HCT116 (cell line): Measurements from ENCODE around the gene TBC1D26. TPM values are rescaled to one million over a fixed set of nuclear protein-coding genes. Genes with fewer than 3 reads are reported as not detected.

ENCODE experiments used
- ATAC-seq: fragments of 200-7000 bp; cut with Tn5 transposase; 2 replicates; pipeline ENCODE4 v1.9.1; 2020; ENCODE audit warnings: mild to moderate bottlenecking, moderate library complexity
- BruUV-seq: library from RNA; stranded (reverse); fragments of 400-500 nt; replicated peaks from 2 replicates; lab custom pipeline; 2021; lab: Mats Ljungman, UMichigan
- CTCF ChIA-PET: fragments of 300-600 bp; sonication (Branson Sonifier 250); formaldehyde crosslinking; loops from one replicate; lab custom pipeline; 2021; ENCODE audit warnings: antibody characterized with exemption; lab: Charles Lee
- POLR2A ChIA-PET: fragments of 300-600, 350-600 bp; sonication (Branson Sonifier 250); formaldehyde crosslinking; loops from one replicate; lab custom pipeline; 2021; ENCODE audit warnings: antibody characterized with exemption; lab: Charles Lee
- RAD21 ChIA-PET, 2 experiments: fragments of 300-600 bp; sonication (Branson Sonifier 250); formaldehyde crosslinking; loops; one replicate each; lab custom pipeline; 2023; ENCODE audit warnings: low total read pairs in 2 of 2; ENCODE audit not compliant: uncharacterized antibody in 2 of 2, unreplicated experiment in 2 of 2, low non-redundant PET in 1 of 2; lab: Charles Lee
- DNase-seq: peaks from one replicate; pipeline ENCODE4 v3.0.0-alpha.2; 2010; ENCODE audit warnings: low read depth, low spot score
- H2AFZ ChIP-seq: fragments of 200-600 bp; shearing (Covaris generic), sonication (generic); 2 replicates; pipeline ENCODE4 v1.6.1; 2017; ENCODE audit warnings: low read depth, mixed run types, mixed read lengths, antibody characterized with exemption, low read length; ENCODE audit not compliant: poor library complexity, severe bottlenecking
- H3K27ac ChIP-seq: 2 replicates; pipeline ENCODE4 v1.5.1; 2012; ENCODE audit warnings: low read depth, low read length
- H3K27me3 ChIP-seq: fragments of 200-600 bp; sonication (generic); 2 replicates; pipeline ENCODE4 v1.6.1; 2016; ENCODE audit warnings: mixed run types, low read length, mixed read lengths; ENCODE audit not compliant: insufficient read depth
- H3K36me3 ChIP-seq, 2 experiments: fragments of 200-500 bp in 1 of 2; fragments of 200-600 bp in 1 of 2; sonication (Bioruptor generic) in 1 of 2; sonication (generic) in 1 of 2; 2 replicates each; pipeline versions ENCODE4 v1.5.1 to v1.6.1; 2014 to 2016; ENCODE audit warnings: low read length in 2 of 2, inconsistent platforms in 1 of 2, mixed read lengths in 1 of 2, mixed run types in 1 of 2; ENCODE audit not compliant: insufficient read depth in 2 of 2, control insufficient read depth in 1 of 2
- H3K4me1 ChIP-seq, 2 experiments: fragments of 200-600 bp in 1 of 2; sonication (generic) in 1 of 2; 2 replicates each; pipeline versions ENCODE4 v1.5.1 to v1.6.1; 2012 to 2017; ENCODE audit warnings: low read length in 2 of 2, inconsistent platforms in 1 of 2, mild to moderate bottlenecking in 1 of 2, mixed read lengths in 1 of 2, mixed run types in 1 of 2, moderate library complexity in 1 of 2; ENCODE audit not compliant: insufficient read depth in 2 of 2, control insufficient read depth in 1 of 2
- H3K4me2 ChIP-seq: fragments of 200-600 bp; sonication (generic); 2 replicates; pipeline ENCODE4 v1.6.1; 2017; ENCODE audit warnings: mixed run types, low read length, mixed read lengths
- H3K4me3 ChIP-seq, 2 experiments: fragments of 200-600 bp in 1 of 2; sonication (generic) in 1 of 2; replicated peaks in 1 of 2; 2 replicates each; pipeline ENCODE4 v1.5.1; 2011 to 2016; ENCODE audit warnings: low read length in 2 of 2, control low read depth in 1 of 2, low read depth in 1 of 2, mild to moderate bottlenecking in 1 of 2, mixed read lengths in 1 of 2, mixed run types in 1 of 2
- H3K79me2 ChIP-seq: fragments of 200-600 bp; sonication (generic); 2 replicates; pipeline ENCODE4 v1.6.1; 2017; ENCODE audit warnings: mild to moderate bottlenecking, mixed run types, low read length, moderate library complexity, mixed read lengths; ENCODE audit not compliant: insufficient read depth
- H3K9ac ChIP-seq: fragments of 200-600 bp; sonication (generic); 2 replicates; pipeline ENCODE4 v1.6.1; 2016; ENCODE audit warnings: low read length, mixed read lengths
- H3K9me2 ChIP-seq: fragments of 200-600 bp; sonication (generic), shearing (Covaris generic); 2 replicates; pipeline ENCODE4 v1.6.1; 2017; ENCODE audit warnings: mixed run types, mild to moderate bottlenecking, moderate library complexity; ENCODE audit not compliant: insufficient read depth
- H3K9me3 ChIP-seq, 2 experiments: fragments of 200-500 bp in 1 of 2; fragments of 200-600 bp in 1 of 2; sonication (Bioruptor generic) in 1 of 2; sonication (generic) in 1 of 2; 2 replicates each; pipeline ENCODE4 v1.6.1; 2014 to 2017; ENCODE audit warnings: low read length in 2 of 2, mixed read lengths in 2 of 2, inconsistent platforms in 1 of 2, low read depth in 1 of 2, mild to moderate bottlenecking in 1 of 2, mixed run types in 1 of 2, moderate library complexity in 1 of 2; ENCODE audit not compliant: control insufficient read depth in 1 of 2, insufficient read depth in 1 of 2
- H4K20me1 ChIP-seq: fragments of 200-600 bp; sonication (generic), shearing (Covaris generic); 2 replicates; pipeline ENCODE4 v1.6.1; 2017; ENCODE audit warnings: mixed run types, mild to moderate bottlenecking, moderate library complexity; ENCODE audit not compliant: insufficient read depth
- ATF3 ChIP-seq: IDR thresholded peaks from 2 replicates; pipeline ENCODE4 v1.6.1; 2012
- CBX3 ChIP-seq: IDR thresholded peaks from 2 replicates; pipeline ENCODE4 v1.6.1; 2012; ENCODE audit warnings: low read depth
- CEBPB ChIP-seq: IDR thresholded peaks from 2 replicates; pipeline ENCODE4 v1.6.1; 2012; ENCODE audit warnings: low read depth
- CTCF ChIP-seq, 3 experiments: fragments of 200-600 bp in 1 of 3; sonication (generic) in 1 of 3; IDR thresholded peaks in 2 of 3; conservative IDR thresholded peaks in 1 of 3; 2 replicates each; pipeline ENCODE4 v1.5.1; 2012 to 2017; ENCODE audit warnings: low read depth in 2 of 3, low read length in 2 of 3, antibody characterized with exemption in 1 of 3, borderline replicate concordance in 1 of 3, control low read depth in 1 of 3, mild to moderate bottlenecking in 1 of 3, mixed read lengths in 1 of 3, mixed run types in 1 of 3, moderate library complexity in 1 of 3; ENCODE audit not compliant: insufficient read depth in 1 of 3
- EGR1 ChIP-seq: IDR thresholded peaks from 2 replicates; pipeline ENCODE4 v1.6.1; 2012; ENCODE audit warnings: low read depth
- ELF1 ChIP-seq: IDR thresholded peaks from 2 replicates; pipeline ENCODE4 v1.6.1; 2012; ENCODE audit warnings: low read depth, borderline replicate concordance
- EZH2 ChIP-seq: fragments of 200-600 bp; sonication (generic); IDR thresholded peaks from 2 replicates; pipeline ENCODE4 v1.6.1; 2017; ENCODE audit warnings: antibody characterized with exemption, mixed run types
- JUND ChIP-seq: IDR thresholded peaks from 2 replicates; pipeline ENCODE4 v1.6.1; 2012
- MAX ChIP-seq: IDR thresholded peaks from 2 replicates; pipeline ENCODE4 v1.6.1; 2012
- POLR2A ChIP-seq: IDR thresholded peaks from 2 replicates; pipeline ENCODE4 v1.7.0; 2011; ENCODE audit warnings: borderline replicate concordance; ENCODE audit not compliant: insufficient read depth, insufficient read length; ENCODE audit errors: extremely low read depth
- POLR2AphosphoS5 ChIP-seq: IDR thresholded peaks from 2 replicates; pipeline ENCODE4 v1.6.1; 2011; ENCODE audit warnings: mild to moderate bottlenecking, low read depth, low read length, moderate library complexity
- REST ChIP-seq: IDR thresholded peaks from 2 replicates; pipeline ENCODE4 v1.6.1; 2012; ENCODE audit warnings: low read depth
- SIN3A ChIP-seq: IDR thresholded peaks from 2 replicates; pipeline ENCODE4 v1.6.1; 2012; ENCODE audit warnings: low read depth
- SP1 ChIP-seq: IDR thresholded peaks from 2 replicates; pipeline ENCODE4 v1.6.1; 2012; ENCODE audit warnings: low read depth
- SRF ChIP-seq: IDR thresholded peaks from 2 replicates; pipeline ENCODE4 v1.6.1; 2012; ENCODE audit warnings: low read depth
- YY1 ChIP-seq: IDR thresholded peaks from 2 replicates; pipeline ENCODE4 v1.6.1; 2011; ENCODE audit warnings: low read length, low read depth, moderate library complexity, mild to moderate bottlenecking; ENCODE audit not compliant: insufficient replicate concordance; ENCODE audit errors: extremely low read depth
- ZBTB33 ChIP-seq: IDR thresholded peaks from 2 replicates; pipeline ENCODE4 v1.6.1; 2011; ENCODE audit warnings: mild to moderate bottlenecking, low read length, moderate library complexity; ENCODE audit not compliant: insufficient replicate concordance; ENCODE audit errors: extremely low read depth
- ZFX ChIP-seq: fragments of 450-650 bp; IDR thresholded peaks from 2 replicates; pipeline ENCODE4 v1.6.1; 2017
- ZNF274 ChIP-seq: fragments of 200-500 bp; sonication (Bioruptor generic); IDR thresholded peaks from 2 replicates; pipeline ENCODE4 v1.6.1; 2014; ENCODE audit warnings: mild to moderate bottlenecking, low read depth, low read length, inconsistent platforms
- intact Hi-C: fragments of 100-400 bp; cut with micrococcal nuclease; formaldehyde crosslinking; loops from 2 replicates; pipeline ENCODE4 v1.10.0; 2022
- total RNA-seq: library from RNA; stranded (reverse); gene quantifications from one replicate; pipeline ENCODE4 v1.2.1, GENCODE V29; 2021; ENCODE audit not compliant: unreplicated experiment

TBC1D26 gene
- total RNA-seq, 1 experiment from 2014 or later = 1.1 TPM

- no peak overlapping the region for H3K9ac ChIP-seq
- no peak overlapping the region for H2AFZ ChIP-seq
- no peak for DNase-seq
- CTCF ChIA-PET = no interaction called here
- H3K4me2 ChIP-seq = no peak overlapping the region
- intact Hi-C loops = no loop called here
- H3K4me1 ChIP-seq = no peaks in the 10 kb centered on the region
- H4K20me1 ChIP-seq = no peaks in the 10 kb centered on the region
- no peaks in the 10 kb centered on the region for H3K36me3 ChIP-seq
- TF ChIP-seq ZNF274 = no peak
- TF ChIP-seq SRF = no peak
- TF ChIP-seq ATF3 = no peak
- no peak for TF ChIP-seq CEBPB
- no peak for TF ChIP-seq ZBTB33
- TF ChIP-seq POLR2A = no peak
- no peak for TF ChIP-seq EGR1
- no peak for TF ChIP-seq JUND
- no peak for TF ChIP-seq ELF1
- TF ChIP-seq ZFX = no peak
- no peak for TF ChIP-seq REST
- no peak for TF ChIP-seq MAX
- no peak for TF ChIP-seq YY1
- no peak for TF ChIP-seq SIN3A
- no peak for TF ChIP-seq SP1
- no peak for TF ChIP-seq CBX3
- TF ChIP-seq CTCF (IDR thresholded peaks at IDR 0.05 in 2 of 3, conservative IDR thresholded peaks at IDR 0.05 in 1 of 3; ENCODE audit: borderline replicate concordance in 1 of 3, insufficient read depth in 1 of 3, low read depth in 2 of 3, low read length in 2 of 3) = no peak
- no peak for TF ChIP-seq POLR2AphosphoS5
- TF ChIP-seq EZH2 = no peak
- no TSS peak for BruUV-seq
- no peaks in the 10 kb centered on the region for H3K27me3 ChIP-seq
- no peak overlapping the region for H3K4me3 ChIP-seq
- POLR2A ChIA-PET = no interaction called here
- no peaks in the 10 kb centered on the region for H3K9me2 ChIP-seq
- no peak overlapping the region for H3K27ac ChIP-seq
- no peaks in the 10 kb centered on the region for H3K79me2 ChIP-seq
- H3K9me3 ChIP-seq = no peaks in the 10 kb centered on the region
- RAD21 ChIA-PET = no interaction called here
- ATAC-seq = no peak
These were observed 8.6 kb downstream of the TBC1D26 start for GRCh38 chr17:15740570-15741120.
